GM12865 (cell line): ENCODE results near the gene ATXN7L1.

Experiments used
- DNase-seq: peaks from one replicate; pipeline ENCODE4 v3.0.0; 2010; ENCODE audit warnings: low read depth
- H3K4me3 ChIP-seq: 2 replicates; pipeline ENCODE4 v1.5.1; 2011; ENCODE audit warnings: mild to moderate bottlenecking, low read depth, low read length, control low read depth
- CTCF ChIP-seq: IDR thresholded peaks from 2 replicates; pipeline ENCODE4 v1.5.1; 2011; ENCODE audit warnings: low read length, control low read depth, low read depth, inconsistent platforms; ENCODE audit not compliant: insufficient read depth; ENCODE audit errors: missing control alignments

Gene ATXN7L1

DNA sequence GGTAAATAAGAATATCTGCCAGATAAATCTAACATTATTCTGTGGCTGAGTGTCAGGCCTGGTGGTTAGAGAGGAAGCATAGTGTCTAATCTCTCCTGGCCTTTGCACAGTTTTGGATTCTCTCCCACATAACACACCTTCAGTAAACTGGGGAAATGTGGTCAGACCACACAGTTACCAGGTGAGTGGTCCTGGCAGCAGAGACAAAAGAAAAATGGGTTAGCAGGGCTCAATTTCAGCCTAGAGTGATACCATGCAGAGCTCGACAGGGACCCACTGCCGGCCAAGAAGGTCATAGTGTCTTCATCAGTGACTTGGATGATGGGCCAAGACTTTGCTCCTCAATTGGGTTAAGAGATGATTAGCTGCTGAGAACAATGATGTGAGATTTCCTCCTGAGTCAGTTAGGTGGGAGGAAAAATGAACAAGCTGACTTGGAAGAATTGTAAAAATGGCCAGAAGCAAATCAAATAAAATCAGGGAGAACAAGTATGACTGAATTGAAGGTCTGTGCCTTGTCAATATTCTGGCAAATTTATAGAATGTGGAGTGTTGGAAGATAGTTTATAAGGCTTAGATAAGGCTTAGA lies 225.9 kb downstream of the ATXN7L1 start:
- no peak for TF ChIP-seq CTCF
- DNase-seq, result no peak
- H3K4me3 ChIP-seq, result no peak overlapping the region

GRCh38 chr7:105649727-105650381 lies 226.5 kb downstream of the ATXN7L1 start:
- DNase-seq, result no peak
- TF ChIP-seq CTCF, result no peak
- H3K4me3 ChIP-seq, result no peak overlapping the region

GRCh38 chr7:105648561-105649401 lies 227.6 kb downstream of the ATXN7L1 start:
- H3K4me3 ChIP-seq, result no peak overlapping the region
- DNase-seq, result no peak
- TF ChIP-seq CTCF, result no peak

- no peak overlapping the region for H3K4me3 ChIP-seq
- TF ChIP-seq CTCF, result no peak
- DNase-seq, result no peak
These were observed 228.8 kb downstream of the ATXN7L1 start for GRCh38 chr7:105647591-105647990.

DNA sequence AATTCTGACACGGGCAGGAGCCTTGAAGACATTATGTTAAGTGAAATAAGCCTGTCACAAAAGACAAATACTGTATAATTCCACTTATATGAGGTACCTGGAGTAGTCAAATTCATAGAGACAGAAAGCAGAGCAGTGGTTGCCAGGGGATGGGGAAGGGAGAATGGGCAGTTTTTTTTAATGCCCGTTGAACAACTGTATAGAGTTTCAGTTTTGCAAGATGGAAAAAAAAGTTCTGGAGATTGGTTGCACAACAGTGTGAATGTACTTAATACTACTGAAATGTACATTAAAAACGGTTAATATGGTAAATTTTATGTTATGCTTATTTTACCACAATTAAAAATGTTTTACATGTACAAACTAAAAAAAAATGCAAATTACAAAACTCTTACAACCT lies 231.5 kb downstream of the ATXN7L1 start:
- no peak for TF ChIP-seq CTCF
- no peak for DNase-seq
- no peak overlapping the region for H3K4me3 ChIP-seq

GRCh38 chr7:105643851-105644250 lies 232.5 kb downstream of the ATXN7L1 start:
- no peak for TF ChIP-seq CTCF
- H3K4me3 ChIP-seq, result no peak overlapping the region
- no peak for DNase-seq

- H3K4me3 ChIP-seq, result no peak overlapping the region
- TF ChIP-seq CTCF, result no peak
- DNase-seq, result no peak
These were observed 233.0 kb downstream of the ATXN7L1 start for GRCh38 chr7:105643384-105643783.
